GM18502 (cell line): ENCODE data around the gene CKAP4.

Experiments used
- ATAC-seq: cut with Tn5 transposase; IDR thresholded peaks from one replicate; pipeline ENCODE4 v1.9.1; 2021; ENCODE audit warnings: mild to moderate bottlenecking; ENCODE audit not compliant: unreplicated experiment, poor library complexity

Gene CKAP4

GRCh38 chr12:106275458-106275857, 27.6 kb upstream of the CKAP4 start:
- ATAC-seq: no peak

- no peak for ATAC-seq
Observed at GRCh38 chr12:106274575-106275121, 26.8 kb upstream of the CKAP4 start.

DNA sequence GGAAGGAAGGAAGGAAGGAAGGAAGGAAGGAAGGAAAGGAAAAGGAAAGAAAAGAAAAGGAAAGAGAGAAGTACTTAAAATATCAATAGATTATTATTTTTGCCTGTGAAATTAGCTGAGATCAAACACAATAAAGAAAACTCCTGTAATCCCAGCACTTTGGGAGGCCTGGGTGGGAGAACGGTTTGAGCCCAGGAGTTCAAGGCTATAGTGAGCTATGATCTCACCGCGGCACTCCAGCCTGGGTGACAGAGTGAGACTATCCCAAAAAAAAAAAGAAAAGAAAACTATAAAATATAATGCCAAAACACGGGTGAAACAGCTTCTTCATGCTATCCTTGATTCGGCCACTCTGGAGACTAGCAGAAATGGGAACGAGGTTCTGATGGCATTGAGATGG, 26.2 kb upstream of the CKAP4 start:
- no peak for ATAC-seq

GRCh38 chr12:106273491-106273890, 25.7 kb upstream of the CKAP4 start:
- ATAC-seq: no peak

DNA sequence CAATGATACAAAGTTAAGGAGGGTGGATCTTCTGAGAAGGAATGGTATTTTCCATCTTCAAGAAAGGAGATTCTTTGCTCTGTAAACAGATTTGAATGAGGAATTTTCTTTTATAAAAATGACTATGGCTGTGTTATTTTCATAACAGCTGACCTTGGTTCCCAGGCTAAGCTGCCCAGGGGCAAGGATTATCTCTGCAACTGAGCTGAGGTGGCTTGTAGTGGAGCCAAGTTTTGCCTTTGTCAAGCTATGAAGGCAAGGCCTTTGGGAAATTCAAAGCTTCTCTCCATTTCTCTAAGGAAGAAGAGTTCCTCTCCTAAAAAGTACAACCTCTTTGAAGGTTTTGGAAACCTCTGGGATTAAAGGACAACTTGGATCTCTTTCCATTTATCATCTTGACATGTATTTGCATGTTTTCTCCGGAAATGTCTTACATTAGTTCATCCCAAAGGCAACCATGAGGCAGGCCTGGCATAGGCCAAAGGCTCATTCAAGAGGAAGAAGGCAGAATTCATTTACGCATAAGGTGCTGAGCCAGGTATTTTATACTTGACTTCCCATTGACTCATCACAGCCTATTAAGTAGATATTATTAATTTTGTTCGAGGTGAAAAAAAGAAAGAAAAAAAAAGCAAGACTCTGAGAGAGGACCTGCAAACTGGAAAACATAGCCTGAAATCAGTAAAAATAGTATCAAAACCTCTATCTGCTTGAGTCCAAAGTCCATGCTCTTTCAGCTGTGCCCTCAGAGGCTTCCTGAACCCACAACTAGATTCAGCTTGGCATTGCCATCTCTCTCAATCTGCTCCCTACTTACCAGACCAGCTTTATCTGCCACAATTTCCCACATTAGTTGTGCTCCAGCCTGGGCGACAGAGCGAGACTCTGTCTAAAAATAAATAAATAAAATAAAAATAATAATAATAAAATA, 24.0 kb upstream of the CKAP4 start:
- no peak for ATAC-seq

DNA sequence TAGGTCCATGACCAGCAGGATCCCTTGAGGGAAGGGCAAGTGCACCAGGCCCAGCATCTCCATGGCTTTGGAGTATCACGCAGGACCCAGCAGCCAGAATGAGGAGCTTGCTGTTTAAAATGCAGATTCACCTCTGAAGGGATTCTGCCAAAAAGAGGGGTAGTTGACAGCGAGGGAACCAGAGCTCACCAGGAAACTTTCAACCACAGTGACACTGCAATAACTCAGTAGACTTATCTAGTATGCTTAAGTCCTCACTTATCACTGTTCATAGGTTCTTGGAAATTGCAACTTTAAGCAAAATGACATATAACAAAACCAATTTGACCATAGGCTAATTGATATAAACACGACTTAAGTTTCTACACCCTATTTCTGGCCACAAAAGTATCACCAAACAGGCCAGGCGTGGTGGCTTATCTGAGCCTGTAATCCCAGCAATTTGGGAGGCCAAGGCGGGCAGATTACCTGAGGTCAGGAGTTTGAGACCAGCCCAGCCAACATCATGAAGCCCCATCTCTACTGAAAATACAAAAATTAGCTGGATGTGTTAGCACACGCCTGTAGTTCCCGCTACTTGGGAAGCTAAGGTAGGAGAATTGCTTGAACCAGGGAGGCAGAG, 21.4 kb upstream of the CKAP4 start:
- no peak for ATAC-seq

GRCh38 chr12:106267535-106267934, 19.7 kb upstream of the CKAP4 start:
- no peak for ATAC-seq

DNA sequence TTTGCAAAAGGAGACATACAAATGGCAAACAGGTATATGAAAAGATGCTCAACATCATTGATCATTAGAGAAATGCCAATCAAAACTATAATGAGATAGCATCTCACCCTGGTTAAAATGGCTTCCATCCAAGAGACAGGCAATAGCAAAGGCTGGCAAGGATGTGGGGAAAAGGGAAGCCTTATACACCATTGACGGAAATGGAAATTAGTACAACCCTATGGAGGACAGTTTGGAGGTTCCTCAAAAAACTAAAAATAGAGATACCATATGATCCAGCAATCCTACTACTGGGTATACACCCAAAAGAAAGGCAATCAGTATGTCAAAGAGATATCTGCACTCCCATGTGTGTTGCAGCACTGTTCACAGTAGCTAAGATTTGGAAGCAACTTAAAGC, 17.3 kb upstream of the CKAP4 start:
- no peak for ATAC-seq

DNA sequence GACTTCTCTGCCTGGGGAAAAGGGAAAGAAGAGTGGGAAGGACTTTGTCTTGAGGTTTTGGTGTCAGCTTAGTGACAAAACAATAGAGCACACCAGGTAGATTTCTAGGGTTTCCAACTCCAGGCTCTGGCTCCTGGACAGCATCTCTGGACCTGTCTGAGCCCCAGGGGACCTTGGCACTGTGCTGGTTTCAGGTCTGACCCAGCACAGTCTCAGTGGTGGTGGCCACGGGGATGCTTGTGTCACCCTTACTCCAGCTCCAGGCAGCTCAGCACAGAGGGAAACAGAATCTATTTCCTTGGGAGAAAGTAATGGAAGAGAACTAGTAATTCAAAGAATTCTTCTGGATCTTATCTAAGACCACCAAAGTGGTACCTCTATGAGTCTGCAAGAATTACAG, 11.1 kb upstream of the CKAP4 start:
- no peak for ATAC-seq

DNA sequence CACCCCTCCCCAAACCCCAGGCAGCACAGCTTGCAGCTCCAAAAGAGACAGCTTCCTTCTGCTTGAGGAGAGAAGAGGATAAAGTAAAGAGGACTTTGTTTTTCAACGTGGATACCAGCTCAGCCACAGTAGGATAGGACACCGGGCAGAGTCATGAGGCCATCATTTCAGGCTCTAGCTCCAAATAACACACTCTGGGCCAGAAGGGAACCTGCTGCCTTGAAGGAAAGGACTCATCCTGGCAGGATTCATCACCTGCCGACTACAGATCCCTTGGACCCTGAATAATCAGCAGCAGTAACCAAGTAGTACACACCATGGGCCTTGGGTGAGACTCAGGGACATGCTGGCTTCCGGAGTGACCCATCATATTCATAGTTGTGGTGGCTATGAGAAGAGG, 10.4 kb upstream of the CKAP4 start:
- no peak for ATAC-seq

DNA sequence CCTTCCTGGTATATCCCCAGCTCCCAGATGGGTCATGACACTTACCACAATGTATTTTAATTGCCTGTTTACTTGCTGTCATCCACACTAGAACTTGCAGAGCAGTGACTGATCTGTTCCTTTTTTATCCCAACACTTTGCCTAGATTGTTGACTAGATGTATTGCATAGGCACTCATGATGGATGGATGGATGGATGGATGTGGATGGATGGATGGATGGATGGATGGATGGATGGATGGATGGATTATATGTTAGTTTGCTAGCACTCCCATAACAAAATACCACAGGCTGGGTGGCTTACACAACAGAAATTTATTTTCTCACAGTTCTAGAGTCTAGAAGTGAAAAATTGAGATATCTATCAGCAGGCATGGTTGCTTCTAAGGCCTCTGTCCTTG, 8.7 kb upstream of the CKAP4 start:
- ATAC-seq: no peak

DNA sequence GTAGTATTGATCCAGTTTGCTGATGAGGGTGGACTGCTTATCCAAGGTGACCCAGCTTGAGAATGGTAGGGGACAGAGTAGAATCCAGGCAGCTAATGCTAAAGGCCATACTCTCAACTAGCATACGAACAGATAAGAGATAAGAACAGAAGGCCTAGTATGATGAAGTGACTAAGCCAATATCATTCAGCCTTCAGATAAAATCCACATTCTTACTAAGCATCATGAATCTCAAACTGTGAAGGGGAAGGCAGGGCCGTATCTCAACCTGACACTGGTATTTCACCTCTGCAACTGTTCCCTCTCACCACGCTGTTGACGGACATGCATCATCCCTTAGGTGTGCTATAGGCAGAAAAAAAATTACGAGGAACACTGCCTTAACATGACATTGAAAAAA, 8.1 kb upstream of the CKAP4 start:
- no peak for ATAC-seq

GRCh38 chr12:106255493-106255892, 7.7 kb upstream of the CKAP4 start:
- no peak for ATAC-seq

DNA sequence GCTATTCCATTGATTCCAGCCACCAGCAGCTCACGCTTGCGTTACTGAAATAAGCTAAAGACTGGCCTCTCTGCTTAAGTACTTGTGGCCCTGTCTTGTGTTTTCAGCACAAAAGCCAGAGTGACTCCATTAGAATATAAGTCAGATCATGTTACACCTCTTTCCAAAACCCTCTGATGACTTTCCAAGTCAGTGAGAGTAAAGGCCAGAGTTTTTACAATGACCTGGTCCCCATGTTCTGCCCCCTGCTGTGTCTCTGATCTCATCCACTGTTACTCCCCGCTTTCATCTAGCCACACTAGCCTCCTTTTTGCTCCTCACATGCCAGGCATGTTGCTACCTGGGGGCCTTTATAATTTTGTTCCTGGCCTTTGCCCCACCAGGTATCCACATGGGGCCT, 6.9 kb upstream of the CKAP4 start:
- ATAC-seq: no peak

GRCh38 chr12:106251631-106252455, 4.0 kb upstream of the CKAP4 start:
- no peak for ATAC-seq

GRCh38 chr12:106249411-106250135, 1.8 kb upstream of the CKAP4 start:
- ATAC-seq: peak; percentile 69

DNA sequence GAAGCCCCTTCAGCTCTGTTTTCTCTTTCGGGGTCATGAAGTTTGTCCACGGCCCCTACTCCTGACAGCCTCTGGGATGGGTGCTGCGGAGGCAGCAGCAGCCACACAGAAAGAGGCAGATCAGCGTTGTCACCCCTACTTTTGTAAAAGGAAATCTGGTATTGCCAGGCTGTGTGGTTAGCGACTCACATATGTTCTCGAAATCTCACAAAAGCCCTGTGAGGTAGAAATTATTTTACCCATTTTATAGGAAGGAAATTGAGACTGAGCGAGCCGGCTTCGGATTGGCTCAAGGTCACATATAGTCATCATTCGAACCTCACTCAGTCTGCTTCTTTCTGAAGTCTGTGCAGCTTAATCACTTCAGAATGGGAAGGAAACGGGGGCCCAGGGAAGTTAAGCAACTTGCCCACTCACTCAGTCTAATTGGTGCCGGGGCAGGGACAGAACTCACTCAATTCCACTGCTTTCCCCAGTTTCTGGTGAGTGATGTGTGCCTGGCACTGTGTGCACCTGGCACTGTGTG, 1.1 kb upstream of the CKAP4 start:
- peak; percentile 13 for ATAC-seq

- peak; percentile 18 for ATAC-seq
Observed at GRCh38 chr12:106248312-106248845, 559 bp upstream of the CKAP4 start.

DNA sequence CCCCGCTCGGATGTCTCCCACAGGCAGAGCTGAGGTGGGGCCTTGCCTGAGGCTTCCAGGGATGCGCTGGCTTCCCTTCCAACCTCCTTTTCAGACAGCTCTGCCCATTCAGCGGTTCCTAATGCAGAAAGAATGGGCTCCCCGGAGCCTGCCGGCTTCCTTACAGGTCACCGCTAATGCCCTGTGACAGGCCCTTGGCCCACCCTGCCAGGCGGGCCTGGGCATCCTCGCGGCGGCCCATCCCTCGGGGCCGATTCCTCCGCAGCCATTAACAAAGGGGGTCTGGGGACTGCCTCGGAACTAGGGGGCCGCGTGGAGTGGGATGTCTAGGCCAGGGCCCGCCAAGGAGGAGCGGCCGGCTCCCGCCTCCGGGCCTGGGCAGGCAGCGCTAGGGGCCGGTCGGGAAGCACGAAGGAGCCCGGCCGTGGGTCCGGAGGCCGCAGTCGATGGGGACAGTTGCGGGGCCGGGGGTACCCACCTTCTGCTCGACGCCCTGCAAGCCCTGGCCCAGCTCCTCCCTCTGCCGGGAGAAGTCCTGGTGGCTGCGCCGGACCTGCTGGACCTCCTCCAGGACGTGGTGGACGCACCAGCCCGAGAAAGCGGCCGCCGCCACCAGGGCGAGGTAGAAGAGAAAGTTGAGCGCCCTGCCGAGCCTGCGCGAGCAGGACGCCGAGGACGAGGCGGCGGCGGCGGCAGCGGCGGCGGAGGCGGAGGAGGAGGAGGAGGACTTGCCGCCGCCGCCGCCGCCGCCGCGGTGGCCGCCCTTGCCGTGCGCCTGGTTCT, 738 bp downstream of the CKAP4 start:
- ATAC-seq: peak; percentile 29
